GM06990 (cell line): ENCODE measurements around the gene SURF6.
"Not testable (repeated sequence)": the region's sequence is repeated elsewhere in the genome, so short reads cannot be mapped to it uniquely, and the experiment has no call there.

Experiments used
- DNase-seq: peaks from one replicate; pipeline ENCODE4 v3.0.0-alpha.2; 2011; ENCODE audit not compliant: insufficient read length; ENCODE audit errors: extremely low read depth
- H3K27me3 ChIP-seq: replicated peaks from 2 replicates; pipeline ENCODE4 v1.6.0; 2011; ENCODE audit warnings: low read length; ENCODE audit not compliant: control insufficient read depth, insufficient read depth
- H3K36me3 ChIP-seq: 2 replicates; pipeline ENCODE4 v1.5.1; 2011; ENCODE audit warnings: low read length; ENCODE audit not compliant: control insufficient read depth, insufficient read depth
- H3K4me3 ChIP-seq: replicated peaks from 2 replicates; pipeline ENCODE4 v1.5.1; 2011; ENCODE audit warnings: low read depth, mild to moderate bottlenecking, control low read depth, low read length
- TF ChIP-seq, protein P1 (sequence below): IDR thresholded peaks from 2 replicates; pipeline ENCODE4 v1.5.1; 2011; ENCODE audit warnings: low read length, control low read depth, mild to moderate bottlenecking, inconsistent platforms; ENCODE audit not compliant: insufficient read depth, poor library complexity, severe bottlenecking

Gene SURF6

DNA sequence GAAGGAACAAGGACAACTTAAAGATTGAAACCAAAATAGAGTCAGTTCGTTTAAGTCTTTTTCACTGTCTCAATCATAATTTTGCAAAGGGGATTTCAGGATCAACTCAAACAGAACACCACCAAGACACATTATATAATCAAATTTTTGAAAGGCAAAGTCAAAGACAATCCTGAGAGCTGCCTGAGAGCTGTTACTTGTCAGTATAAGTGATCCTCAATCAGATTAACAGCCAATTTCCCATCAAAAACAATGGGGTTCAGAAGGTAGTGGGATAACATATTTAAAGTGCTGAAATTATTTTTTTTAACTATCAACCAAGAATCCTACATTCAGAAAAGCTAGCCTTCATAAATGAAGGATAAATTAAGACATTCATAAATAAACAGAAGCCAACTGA, 41.7 kb downstream of the SURF6 start:
- H3K36me3 ChIP-seq, result no peaks in the 10 kb centered on the region
- TF ChIP-seq, protein P1, sequence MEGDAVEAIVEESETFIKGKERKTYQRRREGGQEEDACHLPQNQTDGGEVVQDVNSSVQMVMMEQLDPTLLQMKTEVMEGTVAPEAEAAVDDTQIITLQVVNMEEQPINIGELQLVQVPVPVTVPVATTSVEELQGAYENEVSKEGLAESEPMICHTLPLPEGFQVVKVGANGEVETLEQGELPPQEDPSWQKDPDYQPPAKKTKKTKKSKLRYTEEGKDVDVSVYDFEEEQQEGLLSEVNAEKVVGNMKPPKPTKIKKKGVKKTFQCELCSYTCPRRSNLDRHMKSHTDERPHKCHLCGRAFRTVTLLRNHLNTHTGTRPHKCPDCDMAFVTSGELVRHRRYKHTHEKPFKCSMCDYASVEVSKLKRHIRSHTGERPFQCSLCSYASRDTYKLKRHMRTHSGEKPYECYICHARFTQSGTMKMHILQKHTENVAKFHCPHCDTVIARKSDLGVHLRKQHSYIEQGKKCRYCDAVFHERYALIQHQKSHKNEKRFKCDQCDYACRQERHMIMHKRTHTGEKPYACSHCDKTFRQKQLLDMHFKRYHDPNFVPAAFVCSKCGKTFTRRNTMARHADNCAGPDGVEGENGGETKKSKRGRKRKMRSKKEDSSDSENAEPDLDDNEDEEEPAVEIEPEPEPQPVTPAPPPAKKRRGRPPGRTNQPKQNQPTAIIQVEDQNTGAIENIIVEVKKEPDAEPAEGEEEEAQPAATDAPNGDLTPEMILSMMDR, result no peak
- H3K27me3 ChIP-seq, result no peaks in the 10 kb centered on the region
- no peak overlapping the region for H3K4me3 ChIP-seq
- no peak for DNase-seq

DNA sequence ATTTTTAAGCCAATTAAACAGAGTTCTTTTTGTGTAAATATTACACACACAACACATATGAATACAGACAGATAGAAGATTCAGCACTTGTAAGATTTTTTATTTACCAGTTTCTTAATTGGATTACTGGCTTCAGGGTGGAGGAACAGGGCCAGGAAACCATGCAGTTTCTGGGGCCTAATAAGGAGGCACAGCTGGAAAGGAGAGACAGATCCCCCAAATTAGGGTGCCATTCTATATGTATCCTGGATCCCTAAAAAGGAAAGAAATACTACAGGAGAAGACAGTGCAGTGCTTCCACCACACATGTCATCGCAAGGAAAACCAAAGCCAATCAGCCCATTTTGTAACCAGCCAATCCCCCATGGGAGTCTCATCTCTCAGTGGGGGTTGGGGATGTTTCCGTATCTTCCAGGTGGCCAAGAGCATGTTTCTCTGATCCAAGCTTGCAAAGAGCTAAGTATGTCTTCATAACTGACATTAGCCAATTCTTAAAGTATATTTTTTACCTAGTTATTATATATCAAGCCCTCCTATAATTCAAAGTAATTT, 45.2 kb downstream of the SURF6 start:
- Histone ChIP-seq H3K36me3 (no peaks in the 10 kb centered on the region), H3K27me3 (no peaks in the 10 kb centered on the region), H3K4me3 (no peak overlapping the region)
- DNase-seq, result no peak
- TF ChIP-seq, protein P1, result no peak

DNA sequence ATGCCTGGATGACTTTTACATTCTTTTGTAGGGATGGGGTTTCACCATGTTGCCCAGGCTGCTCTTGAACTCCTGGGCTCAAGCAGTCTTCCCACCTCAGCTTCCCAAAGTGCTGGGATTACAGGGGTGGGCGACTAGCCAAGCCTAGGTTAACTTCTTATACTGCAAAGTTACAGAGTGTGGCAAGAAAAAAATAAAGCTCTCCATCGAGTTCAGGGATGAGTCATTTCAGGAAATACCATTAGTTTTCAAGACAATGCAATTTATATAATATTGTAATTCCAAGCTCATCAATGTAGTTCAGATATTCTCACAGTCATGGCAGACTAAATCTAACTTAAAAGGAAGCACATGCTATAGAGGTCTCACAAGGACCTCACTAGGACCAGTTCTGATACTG, 49.5 kb downstream of the SURF6 start:
- Histone ChIP-seq H3K4me3 (no peak overlapping the region), H3K27me3 (no peaks in the 10 kb centered on the region), H3K36me3 (no peaks in the 10 kb centered on the region)
- TF ChIP-seq, protein P1, result no peak
- DNase-seq, result no peak

DNA sequence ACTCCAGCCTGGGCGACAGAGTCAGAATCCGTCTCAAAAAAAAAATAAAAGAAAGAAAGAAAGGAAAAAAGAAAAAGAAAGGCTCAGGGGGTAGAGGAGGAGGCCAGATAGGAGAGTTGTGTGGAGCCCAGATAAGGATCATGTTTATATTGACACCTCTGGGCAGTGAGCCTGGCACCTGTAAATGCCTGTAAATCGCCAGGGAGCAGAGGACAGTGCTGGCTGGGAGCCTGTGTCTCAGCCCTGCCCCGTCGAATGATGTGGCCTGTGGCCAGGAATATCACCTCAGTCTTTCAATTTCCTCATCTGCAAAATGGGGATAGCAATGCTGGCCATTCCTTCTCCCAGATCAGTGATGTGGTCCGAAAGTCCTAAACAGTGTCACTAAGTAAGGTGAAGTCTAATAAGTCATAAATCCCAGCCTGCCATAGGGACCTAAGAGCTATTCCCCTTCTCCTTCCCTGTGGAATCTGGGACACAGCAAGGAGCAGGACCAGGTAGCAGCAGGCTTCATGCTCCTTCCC, 50.7 kb downstream of the SURF6 start:
- TF ChIP-seq, protein P1, result no peak
- no peaks in the 10 kb centered on the region for H3K27me3 ChIP-seq
- no peak for DNase-seq
- H3K36me3 ChIP-seq, result no peaks in the 10 kb centered on the region
- H3K4me3 ChIP-seq, result no peak overlapping the region

DNA sequence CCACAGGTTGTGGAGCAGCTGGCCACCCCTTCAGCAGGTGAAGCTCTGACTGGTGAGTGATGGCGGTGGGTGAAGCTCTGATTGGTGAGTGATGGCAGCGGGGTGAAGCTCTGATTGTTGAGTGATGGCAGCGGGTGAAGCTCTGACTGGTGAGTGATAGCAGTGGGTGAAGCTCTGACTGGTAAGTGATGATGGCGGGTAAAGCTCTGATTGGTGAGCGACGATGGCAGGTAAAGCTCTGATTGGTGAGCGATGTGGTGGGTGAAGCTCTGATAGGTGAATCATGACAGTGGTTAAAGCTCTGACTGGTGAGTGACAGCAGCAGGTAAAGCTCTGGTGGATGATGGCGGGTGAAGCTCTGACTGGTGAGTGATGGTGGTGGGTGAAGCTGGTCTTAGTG, 51.6 kb downstream of the SURF6 start:
- TF ChIP-seq, protein P1, result no peak
- H3K27me3 ChIP-seq, result no peaks in the 10 kb centered on the region
- DNase-seq, result no peak

DNA sequence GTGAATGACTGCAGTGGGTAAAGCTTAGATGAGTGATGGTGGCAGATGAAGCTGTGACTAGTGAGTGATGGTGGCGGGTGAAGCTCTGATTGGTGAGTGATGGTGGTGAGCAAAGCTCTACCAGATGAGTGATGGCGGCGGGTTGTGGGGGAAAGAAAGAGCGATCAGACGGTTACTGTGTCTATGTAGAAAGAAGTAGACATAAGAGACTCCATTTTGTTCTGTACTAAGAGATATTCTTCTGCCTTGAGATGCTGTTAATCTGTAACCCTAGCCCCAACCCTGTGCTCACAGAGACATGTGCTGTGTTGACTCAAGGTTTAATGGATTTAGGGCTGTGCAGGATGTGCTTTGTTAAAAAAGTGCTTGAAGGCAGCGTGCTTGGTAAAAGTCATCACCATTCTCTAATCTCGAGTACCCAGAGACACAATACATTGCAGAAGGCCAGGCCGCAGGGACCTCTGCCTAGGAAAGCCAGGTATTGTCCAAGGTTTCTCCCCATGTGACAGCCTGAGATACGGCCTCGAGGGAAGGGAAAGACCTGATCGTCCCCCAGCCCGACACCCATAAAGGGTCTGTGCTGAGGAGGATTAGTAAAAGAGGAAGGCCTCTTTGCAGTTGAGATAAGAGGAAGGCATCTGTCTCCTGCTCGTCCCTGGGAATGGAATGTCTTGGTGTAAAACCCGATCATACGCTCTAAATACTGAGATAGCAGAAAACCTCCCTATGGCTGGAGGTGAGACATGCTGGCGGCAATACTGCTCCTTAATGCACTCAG, 52.5 kb downstream of the SURF6 start:
- not testable (repeated sequence) for DNase-seq, H3K27me3 ChIP-seq, H3K36me3 ChIP-seq, H3K4me3 ChIP-seq

More for the DNA sequence above, 51.6 kb downstream of the SURF6 start:
- Histone ChIP-seq H3K4me3 (no peak overlapping the region), H3K36me3 (no peaks in the 10 kb centered on the region)
